ENCODE results near the gene AFF2. TPM values are rescaled to one million over a fixed set of nuclear protein-coding genes. Genes with fewer than 3 reads are reported as not detected.
"Not testable (repeated sequence)": the region's sequence is repeated elsewhere in the genome, so short reads cannot be mapped to it uniquely, and the experiment has no call there.

The AFF2 gene
- total RNA-seq, 3 donors from 2014 or later (not counting 1 experiment from before 2014, with no cell fraction given): 0.24 to 4.8 (median 0.79) TPM

DNA sequence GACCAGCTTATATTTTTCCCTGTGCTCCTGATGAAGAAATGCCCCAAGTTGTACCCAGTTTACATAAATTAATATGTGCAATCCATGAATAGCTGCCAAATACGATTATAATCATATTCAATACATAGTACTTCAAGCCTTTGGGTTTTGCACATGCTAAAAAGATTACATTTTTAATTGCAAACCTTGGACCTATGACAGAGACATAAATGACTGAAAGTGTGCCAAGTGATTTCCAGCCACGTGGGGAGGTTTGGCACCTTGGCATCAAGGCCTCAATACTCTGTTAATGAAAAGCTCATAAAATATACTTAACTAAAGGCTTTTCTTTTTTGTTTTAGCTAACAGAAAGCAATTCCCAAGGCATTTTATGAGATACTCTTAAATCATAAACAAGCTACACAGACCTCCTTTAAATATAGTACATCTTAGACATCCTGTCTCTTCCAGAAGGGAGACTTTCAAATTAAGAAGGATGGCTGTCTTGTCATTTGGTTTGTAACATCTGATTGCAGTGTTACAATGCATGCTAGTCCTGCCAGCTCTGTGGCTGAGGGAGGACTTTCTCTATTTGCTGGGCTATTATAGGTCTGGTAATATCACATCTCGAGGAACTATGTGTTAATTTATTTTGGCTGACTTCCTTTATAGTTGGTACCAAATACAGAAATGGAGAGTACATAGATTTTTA, 404.1 kb downstream of the AFF2 start:
- Mint-ChIP-seq H3K27ac (no peak overlapping the region), H3K4me3 (no peak overlapping the region), H3K27me3 (ENCODE audit: low read depth in 2 of 2) (no peaks in the 10 kb centered on the region), H3K36me3 (no peaks in the 10 kb centered on the region), H3K9me3 (no peaks in the 10 kb centered on the region), H3K4me1 (no peaks in the 10 kb centered on the region)
- Histone ChIP-seq H3K4me3 (ENCODE audit: low read length) (no peak overlapping the region), H3K27ac (ENCODE audit: low read length) (no peak overlapping the region), H3K9me3 (ENCODE audit: control insufficient read depth, insufficient read depth, low read length) (no peaks in the 10 kb centered on the region), H3K4me1 (ENCODE audit: control insufficient read depth, insufficient read depth, low read length) (no peaks in the 10 kb centered on the region), H3K36me3 (ENCODE audit: control insufficient read depth, insufficient read depth, low read length) (no peaks in the 10 kb centered on the region), H3K27me3 (ENCODE audit: control insufficient read depth, insufficient read depth, low read length) (no peaks in the 10 kb centered on the region)
- intact Hi-C loops (cut with micrococcal nuclease): no loop called here
- WGBS (ENCODE audit: insufficient coverage): 57% methylated on average over 3 of the region's 3 CpGs
- DNase-seq: no peak
- no peak for ATAC-seq
- TF ChIP-seq, protein P1, sequence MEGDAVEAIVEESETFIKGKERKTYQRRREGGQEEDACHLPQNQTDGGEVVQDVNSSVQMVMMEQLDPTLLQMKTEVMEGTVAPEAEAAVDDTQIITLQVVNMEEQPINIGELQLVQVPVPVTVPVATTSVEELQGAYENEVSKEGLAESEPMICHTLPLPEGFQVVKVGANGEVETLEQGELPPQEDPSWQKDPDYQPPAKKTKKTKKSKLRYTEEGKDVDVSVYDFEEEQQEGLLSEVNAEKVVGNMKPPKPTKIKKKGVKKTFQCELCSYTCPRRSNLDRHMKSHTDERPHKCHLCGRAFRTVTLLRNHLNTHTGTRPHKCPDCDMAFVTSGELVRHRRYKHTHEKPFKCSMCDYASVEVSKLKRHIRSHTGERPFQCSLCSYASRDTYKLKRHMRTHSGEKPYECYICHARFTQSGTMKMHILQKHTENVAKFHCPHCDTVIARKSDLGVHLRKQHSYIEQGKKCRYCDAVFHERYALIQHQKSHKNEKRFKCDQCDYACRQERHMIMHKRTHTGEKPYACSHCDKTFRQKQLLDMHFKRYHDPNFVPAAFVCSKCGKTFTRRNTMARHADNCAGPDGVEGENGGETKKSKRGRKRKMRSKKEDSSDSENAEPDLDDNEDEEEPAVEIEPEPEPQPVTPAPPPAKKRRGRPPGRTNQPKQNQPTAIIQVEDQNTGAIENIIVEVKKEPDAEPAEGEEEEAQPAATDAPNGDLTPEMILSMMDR (IDR thresholded peaks at IDR 0.05): no peak

DNA sequence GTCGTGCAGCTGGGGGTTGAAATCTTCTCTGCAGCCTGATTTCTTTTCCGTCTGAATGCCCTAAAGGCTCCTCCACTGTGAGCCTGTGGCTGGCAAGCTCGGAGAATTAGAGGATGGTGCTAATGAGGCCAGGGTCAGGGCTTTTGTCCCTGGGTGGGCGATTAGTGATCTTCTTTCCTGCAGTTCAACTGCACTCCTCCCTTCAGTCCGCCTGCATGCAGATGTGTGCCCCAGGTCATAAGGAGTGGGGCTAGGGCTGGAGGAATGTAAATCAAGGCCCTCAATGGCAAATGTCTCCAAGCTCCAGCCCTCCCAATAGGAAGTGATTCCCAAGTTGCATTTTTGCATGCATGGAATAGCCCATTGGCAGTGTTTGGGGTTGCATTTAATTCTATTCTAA, 405.0 kb downstream of the AFF2 start:
- ATAC-seq (no peak), DNase-seq (no peak)
- Mint-ChIP-seq H3K9me3 (no peaks in the 10 kb centered on the region), H3K4me1 (no peaks in the 10 kb centered on the region), H3K27me3 (ENCODE audit: low read depth in 2 of 2) (no peaks in the 10 kb centered on the region), H3K27ac (no peak overlapping the region), H3K4me3 (no peak overlapping the region), H3K36me3 (no peaks in the 10 kb centered on the region)
- H3K36me3 ChIP-seq (ENCODE audit: control insufficient read depth, insufficient read depth, low read length): no peaks in the 10 kb centered on the region
- intact Hi-C loops (cut with micrococcal nuclease): no loop called here
- 84% methylated on average over 4 of the region's 5 CpGs for WGBS (ENCODE audit: insufficient coverage)
- H3K27me3 ChIP-seq (ENCODE audit: control insufficient read depth, insufficient read depth, low read length): no peaks in the 10 kb centered on the region
- H3K4me1 ChIP-seq (ENCODE audit: control insufficient read depth, insufficient read depth, low read length): no peaks in the 10 kb centered on the region
- no peak overlapping the region for H3K27ac ChIP-seq (ENCODE audit: low read length)
- H3K9me3 ChIP-seq (ENCODE audit: control insufficient read depth, insufficient read depth, low read length): no peaks in the 10 kb centered on the region
- TF ChIP-seq, protein P1 (IDR thresholded peaks at IDR 0.05): no peak
- no peak overlapping the region for H3K4me3 ChIP-seq (ENCODE audit: low read length)

DNA sequence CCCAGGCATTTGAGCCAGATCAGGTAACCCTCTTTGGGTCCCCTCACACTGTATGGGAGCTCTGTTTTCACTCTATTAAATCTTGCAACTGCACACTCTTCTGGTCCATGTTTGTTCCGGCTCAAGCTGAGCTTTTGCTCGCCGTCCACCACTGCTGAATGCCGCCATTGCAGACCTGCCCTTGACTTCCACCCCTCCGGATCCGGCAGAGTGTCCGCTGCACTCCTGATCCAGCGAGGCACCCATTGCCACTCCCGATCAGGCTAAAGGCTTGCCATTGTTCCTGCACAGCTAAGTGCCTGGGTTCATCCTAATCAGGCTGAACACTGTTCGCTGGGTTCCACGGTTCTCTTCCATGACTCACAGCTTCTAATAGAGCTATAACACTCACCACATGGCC, 406.2 kb downstream of the AFF2 start:
- H3K4me1 Mint-ChIP-seq; H3K4me1 ChIP-seq (ENCODE audit: control insufficient read depth, insufficient read depth, low read length); H3K4me3 Mint-ChIP-seq; H3K27ac Mint-ChIP-seq; H3K36me3 Mint-ChIP-seq; H3K27ac ChIP-seq (ENCODE audit: low read length); H3K9me3 Mint-ChIP-seq; H3K36me3 ChIP-seq (ENCODE audit: control insufficient read depth, insufficient read depth, low read length); ATAC-seq; H3K27me3 Mint-ChIP-seq (ENCODE audit: low read depth in 2 of 2); DNase-seq; H3K27me3 ChIP-seq (ENCODE audit: control insufficient read depth, insufficient read depth, low read length); H3K4me3 ChIP-seq (ENCODE audit: low read length); H3K9me3 ChIP-seq (ENCODE audit: control insufficient read depth, insufficient read depth, low read length); intact Hi-C loops (cut with micrococcal nuclease): not testable (repeated sequence)
- 98% methylated on average over 11 of the region's 11 CpGs for WGBS (ENCODE audit: insufficient coverage)

DNA sequence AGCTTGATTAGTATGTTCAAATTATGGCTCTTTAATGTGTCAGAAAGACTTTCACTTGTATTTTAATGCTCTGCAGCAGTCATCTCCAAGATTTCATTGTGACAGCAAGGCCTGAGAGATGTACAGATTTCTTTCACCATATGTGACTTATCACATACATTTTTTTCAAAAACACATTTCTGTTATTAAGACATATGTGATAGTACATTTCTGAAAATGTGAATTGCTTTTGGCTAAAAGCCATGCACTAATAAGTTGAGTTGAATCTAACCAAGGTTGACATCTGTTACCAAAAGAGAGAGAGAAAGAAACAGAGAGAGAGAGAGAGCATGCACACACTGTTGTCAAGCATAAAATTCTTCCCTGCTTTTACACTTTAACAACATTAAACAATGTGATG, 409.3 kb downstream of the AFF2 start:
- Histone ChIP-seq H3K4me3 (ENCODE audit: low read length) (no peak overlapping the region), H3K36me3 (ENCODE audit: control insufficient read depth, insufficient read depth, low read length) (no peaks in the 10 kb centered on the region), H3K27ac (ENCODE audit: low read length) (no peak overlapping the region), H3K9me3 (ENCODE audit: control insufficient read depth, insufficient read depth, low read length) (no peaks in the 10 kb centered on the region), H3K27me3 (ENCODE audit: control insufficient read depth, insufficient read depth, low read length) (no peaks in the 10 kb centered on the region), H3K4me1 (ENCODE audit: control insufficient read depth, insufficient read depth, low read length) (no peaks in the 10 kb centered on the region)
- Mint-ChIP-seq H3K4me1 (no peaks in the 10 kb centered on the region), H3K9me3 (no peaks in the 10 kb centered on the region), H3K4me3 (no peak overlapping the region), H3K27ac (no peak overlapping the region), H3K36me3 (no peaks in the 10 kb centered on the region), H3K27me3 (ENCODE audit: low read depth in 2 of 2) (no peaks in the 10 kb centered on the region)
- DNase-seq (no peak), ATAC-seq (no peak)
- TF ChIP-seq, protein P1 (IDR thresholded peaks at IDR 0.05): no peak
- intact Hi-C loops (cut with micrococcal nuclease): no loop called here
